HG03521 (cell line): ENCODE measurements around the gene PI4KA.

Experiments
- ATAC-seq: cut with Tn5 transposase; IDR thresholded peaks from one replicate; pipeline ENCODE4 v1.9.1; 2021; ENCODE audit warnings: mild to moderate bottlenecking, moderate library complexity; ENCODE audit not compliant: unreplicated experiment

Gene PI4KA

GRCh38 chr22:20819471-20819870 is 39.1 kb downstream of the PI4KA start:
- ATAC-seq: no peak

GRCh38 chr22:20818471-20818870 is 40.1 kb downstream of the PI4KA start:
- no peak for ATAC-seq

GRCh38 chr22:20816559-20816958 is 42.1 kb downstream of the PI4KA start:
- ATAC-seq: no peak

GRCh38 chr22:20815477-20816050 is 43.0 kb downstream of the PI4KA start:
- no peak for ATAC-seq

GRCh38 chr22:20814221-20814808 is 44.3 kb downstream of the PI4KA start:
- ATAC-seq: no peak

- no peak for ATAC-seq
These were observed 45.6 kb downstream of the PI4KA start for GRCh38 chr22:20813056-20813455.

GRCh38 chr22:20811971-20812660 is 46.5 kb downstream of the PI4KA start:
- no peak for ATAC-seq

- no peak for ATAC-seq
These were observed 47.4 kb downstream of the PI4KA start for GRCh38 chr22:20811171-20811570.

GRCh38 chr22:20810645-20811044 is 48.0 kb downstream of the PI4KA start:
- ATAC-seq: no peak

- ATAC-seq: no peak
These were observed 48.9 kb downstream of the PI4KA start for GRCh38 chr22:20809538-20810185.

GRCh38 chr22:20808844-20809243 is 49.8 kb downstream of the PI4KA start:
- ATAC-seq: no peak

- no peak for ATAC-seq
These were observed 51.3 kb downstream of the PI4KA start for GRCh38 chr22:20807315-20807752.

- no peak for ATAC-seq
These were observed 52.6 kb downstream of the PI4KA start for GRCh38 chr22:20805972-20806471.

GRCh38 chr22:20804650-20805049 is 54.0 kb downstream of the PI4KA start:
- no peak for ATAC-seq

GRCh38 chr22:20803696-20804324 is 54.8 kb downstream of the PI4KA start:
- no peak for ATAC-seq

- no peak for ATAC-seq
These were observed 55.6 kb downstream of the PI4KA start for GRCh38 chr22:20802922-20803553.

- no peak for ATAC-seq
These were observed 56.2 kb downstream of the PI4KA start for GRCh38 chr22:20802452-20802851.

- ATAC-seq: no peak
These were observed 59.2 kb downstream of the PI4KA start for GRCh38 chr22:20799449-20799848.

GRCh38 chr22:20798974-20799373 is 59.6 kb downstream of the PI4KA start:
- no peak for ATAC-seq

GRCh38 chr22:20798218-20798617 is 60.4 kb downstream of the PI4KA start:
- no peak for ATAC-seq

GRCh38 chr22:20796731-20797130 is 61.9 kb downstream of the PI4KA start:
- ATAC-seq: no peak
